ENCODE measurements around the gene NPHS2.

DNA sequence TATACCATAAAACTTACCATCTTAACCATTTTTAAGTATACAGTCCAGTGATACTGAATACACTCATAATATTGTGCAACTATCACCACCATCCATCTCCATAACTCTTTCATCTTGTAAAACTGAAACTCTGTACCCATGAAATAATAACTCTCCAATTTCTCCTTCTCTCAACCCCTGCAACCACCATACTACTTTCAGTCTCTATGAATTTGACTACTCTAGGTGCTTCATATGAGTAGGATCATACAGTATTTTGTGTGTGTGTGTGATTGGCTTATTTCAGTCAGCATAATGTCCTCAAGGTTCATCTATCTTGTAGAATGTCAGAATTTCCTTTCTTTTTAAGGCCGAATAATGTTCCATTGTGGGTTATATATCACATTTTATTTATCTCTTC, 17.7 kb downstream of the NPHS2 start:
- TF ChIP-seq, protein P1, sequence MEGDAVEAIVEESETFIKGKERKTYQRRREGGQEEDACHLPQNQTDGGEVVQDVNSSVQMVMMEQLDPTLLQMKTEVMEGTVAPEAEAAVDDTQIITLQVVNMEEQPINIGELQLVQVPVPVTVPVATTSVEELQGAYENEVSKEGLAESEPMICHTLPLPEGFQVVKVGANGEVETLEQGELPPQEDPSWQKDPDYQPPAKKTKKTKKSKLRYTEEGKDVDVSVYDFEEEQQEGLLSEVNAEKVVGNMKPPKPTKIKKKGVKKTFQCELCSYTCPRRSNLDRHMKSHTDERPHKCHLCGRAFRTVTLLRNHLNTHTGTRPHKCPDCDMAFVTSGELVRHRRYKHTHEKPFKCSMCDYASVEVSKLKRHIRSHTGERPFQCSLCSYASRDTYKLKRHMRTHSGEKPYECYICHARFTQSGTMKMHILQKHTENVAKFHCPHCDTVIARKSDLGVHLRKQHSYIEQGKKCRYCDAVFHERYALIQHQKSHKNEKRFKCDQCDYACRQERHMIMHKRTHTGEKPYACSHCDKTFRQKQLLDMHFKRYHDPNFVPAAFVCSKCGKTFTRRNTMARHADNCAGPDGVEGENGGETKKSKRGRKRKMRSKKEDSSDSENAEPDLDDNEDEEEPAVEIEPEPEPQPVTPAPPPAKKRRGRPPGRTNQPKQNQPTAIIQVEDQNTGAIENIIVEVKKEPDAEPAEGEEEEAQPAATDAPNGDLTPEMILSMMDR (IDR thresholded peaks at IDR 0.05), result no peak
- no peak for TF ChIP-seq POLR2A (IDR thresholded peaks at IDR 0.05)

All from testis (tissue), 2 donors.